ENCODE measurements around the gene ELF4. TPM values are rescaled to one million over a fixed set of nuclear protein-coding genes. Genes with fewer than 3 reads are reported as not detected.

The ELF4 gene
- total RNA-seq: 8.0 and 9.1 TPM in 2 replicates

DNA sequence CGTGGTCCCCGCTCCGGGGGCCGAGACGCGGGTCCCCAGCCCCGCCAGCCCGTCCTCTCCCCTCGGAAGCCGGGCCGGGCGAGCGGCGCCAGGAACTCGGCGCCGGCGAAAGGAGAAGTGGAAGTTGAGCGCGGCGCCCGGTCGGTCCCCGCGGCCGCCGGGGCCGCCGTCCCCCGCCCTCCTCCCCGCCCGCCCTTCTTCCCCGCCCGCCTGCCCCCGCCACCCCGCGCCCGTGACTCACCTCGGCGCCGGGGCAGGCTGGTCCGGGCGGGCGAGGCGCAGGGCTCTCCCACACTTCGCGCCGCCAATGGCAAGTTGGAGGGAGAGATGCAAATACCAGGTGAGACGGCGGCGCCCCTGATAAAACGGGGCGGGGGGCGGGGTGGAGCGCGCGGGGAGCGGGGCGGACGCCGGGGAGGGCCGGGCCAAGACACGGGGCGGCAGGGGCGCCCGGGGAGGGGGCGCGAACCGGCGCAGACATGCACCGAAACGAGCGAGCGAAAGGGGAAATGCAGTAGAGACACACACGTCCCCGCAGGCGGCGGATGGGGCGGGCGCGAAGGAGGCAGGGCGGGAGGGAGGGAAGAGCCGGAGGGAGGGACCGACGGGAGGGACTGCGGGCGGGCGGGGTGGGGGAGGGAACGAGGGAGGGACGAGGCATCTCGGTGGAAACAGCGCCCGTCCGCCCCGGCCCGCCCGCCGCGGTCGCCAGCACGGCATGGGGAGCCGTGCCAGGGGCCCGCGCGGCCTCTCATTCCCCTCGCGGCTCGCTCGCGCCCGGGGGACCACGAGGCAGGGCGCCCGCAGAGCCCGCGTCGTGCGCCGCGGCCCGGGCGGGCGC, at the start of gene ELF4:
Gene ELF4 (minus strand): TSS at position 119 of the 841 bp plus-strand sequence. CDS start 29,167 bp downstream, outside the sequence.

Other genes with a start within 250 kb of the ELF4 start
- 19.5 and 20.7 TPM in 2 replicates for gene UTP14A, start 204.3 kb downstream of the ELF4 start, total RNA-seq
- gene BCORL1, start 127.9 kb downstream of the ELF4 start, total RNA-seq: 1.1 and 1.7 TPM in 2 replicates
- gene AIFM1, start 55.3 kb upstream of the ELF4 start, total RNA-seq: 22.9 and 23.6 TPM in 2 replicates
- 2.4 and 6.0 TPM in 2 replicates for gene RAB33A, start 61.5 kb upstream of the ELF4 start, total RNA-seq
- 2.1 and 2.6 TPM in 2 replicates for gene ZNF280C, start 158.4 kb upstream of the ELF4 start, total RNA-seq
- 9.1 and 13.7 TPM in 2 replicates for gene SLC25A14, start 229.4 kb upstream of the ELF4 start, total RNA-seq

Measured in smooth muscle cell of bladder (primary cell).